ENCODE measurements around the gene CHST3. TPM values are rescaled to one million over a fixed set of nuclear protein-coding genes. Genes with fewer than 3 reads are reported as not detected.

CHST3 gene
- total RNA-seq, 1 donor from 2014 or later = 41.4 TPM

- H3K9me3 ChIP-seq = no peaks in the 10 kb centered on the region
- intact Hi-C loops (cut with DNase I) = loop anchor here (1.0 kb wide), 3 partner anchors 10 to 44 kb away; no protein-coding TSS in a partner anchor
- peak overlapping the region; percentile 93 to 94 for H3K27ac ChIP-seq
- peaks cover 21 to 27% of the 10 kb centered on the region in 2 donors for H3K4me1 ChIP-seq
- DNase-seq (ENCODE audit: low spot score in 2 of 2) = peak; percentile 93 to 99
- peaks cover 29 to 38% of the 10 kb centered on the region in 2 donors for H3K36me3 ChIP-seq
- no peak for TF ChIP-seq CTCF (IDR thresholded peaks at IDR 0.05)
- H3K4me3 ChIP-seq = peak overlapping the region in 1 of 2 donors; percentile 16
- no peaks in the 10 kb centered on the region for H3K27me3 ChIP-seq
These were observed 45.4 kb downstream of the CHST3 start for GRCh38 chr10:72009425-72010081.

GRCh38 chr10:72010234-72010973 is 46.2 kb downstream of the CHST3 start:
- intact Hi-C loops (cut with DNase I) = no loop called here
- peaks cover 29 to 38% of the 10 kb centered on the region in 2 donors for H3K36me3 ChIP-seq
- no peak overlapping the region for H3K4me3 ChIP-seq
- peak overlapping the region; percentile 93 to 94 for H3K27ac ChIP-seq
- peaks cover 21 to 27% of the 10 kb centered on the region in 2 donors for H3K4me1 ChIP-seq
- TF ChIP-seq CTCF (IDR thresholded peaks at IDR 0.05) = no peak
- no peaks in the 10 kb centered on the region for H3K9me3 ChIP-seq
- DNase-seq (ENCODE audit: low spot score in 2 of 2) = no peak
- H3K27me3 ChIP-seq = no peaks in the 10 kb centered on the region

- Histone ChIP-seq H3K27me3 (no peaks in the 10 kb centered on the region), H3K4me1 (peaks cover 21 to 29% of the 10 kb centered on the region in 2 donors), H3K9me3 (no peaks in the 10 kb centered on the region), H3K36me3 (peaks cover 25 to 33% of the 10 kb centered on the region in 2 donors), H3K27ac (peak overlapping the region; percentile 93 to 94), H3K4me3 (no peak overlapping the region)
- TF ChIP-seq CTCF (IDR thresholded peaks at IDR 0.05) = no peak
- no peak for DNase-seq (ENCODE audit: low spot score in 2 of 2)
- intact Hi-C loops (cut with DNase I) = no loop called here
These were observed 46.8 kb downstream of the CHST3 start for GRCh38 chr10:72011016-72011415.

GRCh38 chr10:72011468-72011867 is 47.3 kb downstream of the CHST3 start:
- peaks cover 21 to 29% of the 10 kb centered on the region in 2 donors for H3K36me3 ChIP-seq

GRCh38 chr10:72011976-72012512 is 47.8 kb downstream of the CHST3 start:
- no peak for DNase-seq (ENCODE audit: low spot score in 2 of 2)
- no peaks in the 10 kb centered on the region for H3K9me3 ChIP-seq
- intact Hi-C loops (cut with DNase I) = no loop called here
- no peak for TF ChIP-seq CTCF (IDR thresholded peaks at IDR 0.05)
- H3K27ac ChIP-seq = peak overlapping the region; percentile 22 to 32
- H3K4me1 ChIP-seq = peaks cover 24 to 39% of the 10 kb centered on the region in 2 donors
- H3K27me3 ChIP-seq = no peaks in the 10 kb centered on the region
- no peak overlapping the region for H3K4me3 ChIP-seq
- H3K36me3 ChIP-seq = peaks cover 15 to 24% of the 10 kb centered on the region in 2 donors

More at GRCh38 chr10:72011468-72011867, 47.3 kb downstream of the CHST3 start:
- DNase-seq (ENCODE audit: low spot score in 2 of 2) = no peak
- H3K27me3 ChIP-seq = no peaks in the 10 kb centered on the region
- peak overlapping the region; percentile 32 to 93 for H3K27ac ChIP-seq
- intact Hi-C loops (cut with DNase I) = no loop called here
- peaks cover 21 to 33% of the 10 kb centered on the region in 2 donors for H3K4me1 ChIP-seq
- no peaks in the 10 kb centered on the region for H3K9me3 ChIP-seq
- TF ChIP-seq CTCF (IDR thresholded peaks at IDR 0.05) = no peak
- H3K4me3 ChIP-seq = no peak overlapping the region

All from ascending aorta (tissue), 2 donors.